Ascending aorta (tissue), 2 donors: Measurements from ENCODE around the gene CHD6. TPM values are rescaled to one million over a fixed set of nuclear protein-coding genes. Genes with fewer than 3 reads are reported as not detected.

Experiments used
- DNase-seq, 2 donors: peaks; one replicate each; pipeline ENCODE4 v3.0.0-alpha.2; 2019; ENCODE audit warnings: low spot score in 2 of 2
- H3K27ac ChIP-seq, 2 donors: fragments of 200-600 bp; sonication (generic); one replicate each; pipeline ENCODE4 v1.5.1; 2016 to 2017; ENCODE audit warnings: mild to moderate bottlenecking in 1 of 2
- H3K27me3 ChIP-seq: fragments of 200-600 bp; sonication (generic); one replicate; pipeline ENCODE4 v1.5.1; 2017
- H3K36me3 ChIP-seq, 2 donors: fragments of 200-600 bp; sonication (generic); one replicate each; pipeline ENCODE4 v1.5.1; 2016
- H3K4me1 ChIP-seq, 2 donors: fragments of 200-600 bp; sonication (generic); one replicate each; pipeline ENCODE4 v1.5.1; 2016 to 2017; ENCODE audit warnings: mild to moderate bottlenecking in 1 of 2
- H3K4me3 ChIP-seq, 2 donors: fragments of 200-600 bp; sonication (generic); one replicate each; pipeline ENCODE4 v1.5.1; 2016 to 2017; ENCODE audit warnings: mild to moderate bottlenecking in 1 of 2
- H3K9me3 ChIP-seq, 2 donors: fragments of 200-600 bp; sonication (generic); one replicate each; pipeline ENCODE4 v1.5.1; 2016
- CTCF ChIP-seq, 3 experiments: fragments of 200-600 bp in 2 of 3; fragments of 450-650 bp in 1 of 3; sonication (generic) in 2 of 3; IDR thresholded peaks; one replicate each; pipeline ENCODE4 v1.5.1; 2016 to 2019; ENCODE audit warnings: antibody characterized with exemption in 3 of 3, mild to moderate bottlenecking in 1 of 3, moderate library complexity in 1 of 3
- intact Hi-C: fragments of 100-400 bp; cut with DNase I; formaldehyde crosslinking; loops from one replicate; pipeline ENCODE4 v1.15.1; 2023
- total RNA-seq: library from RNA; depleted of rRNA; stranded (reverse); fragments of >200 nt; gene quantifications from one replicate; pipeline ENCODE4 v1.1.0, GENCODE V29; 2016

The CHD6 gene
- total RNA-seq, 1 donor from 2014 or later, result 42.9 TPM

- intact Hi-C loops, result no loop called here
- H3K27ac ChIP-seq, result no peak overlapping the region
- no peaks in the 10 kb centered on the region for H3K36me3 ChIP-seq
- H3K27me3 ChIP-seq, result no peaks in the 10 kb centered on the region
- no peak overlapping the region for H3K4me3 ChIP-seq
- no peaks in the 10 kb centered on the region for H3K4me1 ChIP-seq
- DNase-seq, result no peak
- no peak for TF ChIP-seq CTCF (IDR thresholded peaks at IDR 0.05)
- no peaks in the 10 kb centered on the region for H3K9me3 ChIP-seq
These were observed 224.1 kb downstream of the CHD6 start for GRCh38 chr20:41394081-41394480.

- Histone ChIP-seq H3K9me3 (no peaks in the 10 kb centered on the region), H3K36me3 (no peaks in the 10 kb centered on the region), H3K4me3 (no peak overlapping the region), H3K27me3 (no peaks in the 10 kb centered on the region), H3K27ac (no peak overlapping the region), H3K4me1 (no peaks in the 10 kb centered on the region)
- no peak for DNase-seq
- TF ChIP-seq CTCF (IDR thresholded peaks at IDR 0.05), result no peak
- intact Hi-C loops, result no loop called here
These were observed 224.5 kb downstream of the CHD6 start for GRCh38 chr20:41393705-41394066.

GRCh38 chr20:41392871-41393704 is 225.1 kb downstream of the CHD6 start:
- no peaks in the 10 kb centered on the region for H3K9me3 ChIP-seq
- no peak overlapping the region for H3K4me3 ChIP-seq
- H3K36me3 ChIP-seq, result no peaks in the 10 kb centered on the region
- H3K27me3 ChIP-seq, result no peaks in the 10 kb centered on the region
- TF ChIP-seq CTCF (IDR thresholded peaks at IDR 0.05), result no peak
- H3K4me1 ChIP-seq, result no peaks in the 10 kb centered on the region
- intact Hi-C loops, result no loop called here
- no peak overlapping the region for H3K27ac ChIP-seq
- no peak for DNase-seq

GRCh38 chr20:41392295-41392694 is 225.9 kb downstream of the CHD6 start:
- Histone ChIP-seq H3K4me1 (no peaks in the 10 kb centered on the region), H3K9me3 (no peaks in the 10 kb centered on the region), H3K36me3 (no peaks in the 10 kb centered on the region), H3K27ac (no peak overlapping the region), H3K27me3 (no peaks in the 10 kb centered on the region), H3K4me3 (no peak overlapping the region)
- DNase-seq, result no peak
- intact Hi-C loops, result no loop called here
- TF ChIP-seq CTCF (IDR thresholded peaks at IDR 0.05), result no peak

GRCh38 chr20:41391587-41392001 is 226.6 kb downstream of the CHD6 start:
- H3K4me1 ChIP-seq, result no peaks in the 10 kb centered on the region
- no peaks in the 10 kb centered on the region for H3K36me3 ChIP-seq
- no peak for DNase-seq
- intact Hi-C loops, result no loop called here
- no peak overlapping the region for H3K27ac ChIP-seq
- H3K9me3 ChIP-seq, result no peaks in the 10 kb centered on the region
- no peak for TF ChIP-seq CTCF (IDR thresholded peaks at IDR 0.05)
- H3K27me3 ChIP-seq, result no peaks in the 10 kb centered on the region
- no peak overlapping the region for H3K4me3 ChIP-seq
